HG03571 (cell line): Measurements from ENCODE around the gene RIOK1.

Experiments used
- ATAC-seq: cut with Tn5 transposase; IDR thresholded peaks from one replicate; pipeline ENCODE4 v1.9.1; 2021; ENCODE audit not compliant: unreplicated experiment

The RIOK1 gene

DNA sequence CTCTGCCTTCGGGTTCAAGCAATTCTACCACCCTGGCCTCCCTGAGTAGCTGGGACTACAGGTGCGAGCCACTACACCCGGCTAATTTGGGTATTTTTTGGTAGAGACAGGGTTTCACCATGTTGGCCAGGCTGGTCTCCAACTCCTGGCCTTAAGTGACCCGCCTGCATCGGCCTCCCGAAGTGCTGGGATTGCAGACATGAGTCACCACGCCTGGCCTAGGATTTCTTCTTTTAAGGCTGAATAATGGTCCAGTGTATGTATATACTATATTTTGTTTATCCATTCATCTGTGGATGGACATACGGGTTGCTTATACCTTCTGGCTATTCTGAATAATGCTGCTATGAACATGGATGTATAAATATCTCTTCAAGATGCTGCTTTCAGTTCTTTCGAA lies 17.1 kb downstream of the RIOK1 start:
- no peak for ATAC-seq

- ATAC-seq = no peak
These were observed 20.1 kb downstream of the RIOK1 start for GRCh38 chr6:7409740-7410139.

DNA sequence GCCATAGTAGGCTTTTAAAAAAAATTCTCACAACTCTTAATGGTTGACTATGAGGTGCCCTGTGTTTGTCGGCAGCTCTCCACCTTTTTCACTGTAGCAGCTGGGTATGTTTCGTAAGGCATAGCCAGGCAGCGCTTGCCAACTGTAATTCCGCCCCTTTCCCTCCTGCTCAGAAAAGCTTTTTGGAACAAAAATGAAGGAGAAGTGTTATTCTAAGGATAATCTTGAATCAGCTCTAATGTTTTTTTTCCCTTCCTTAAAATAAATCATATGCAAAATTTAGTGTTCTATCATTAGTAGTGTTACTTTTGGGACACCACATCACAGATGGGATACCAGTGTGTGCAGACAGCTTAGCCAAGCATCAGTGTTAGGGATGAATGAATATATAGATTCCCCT lies 21.2 kb downstream of the RIOK1 start:
- no peak for ATAC-seq

DNA sequence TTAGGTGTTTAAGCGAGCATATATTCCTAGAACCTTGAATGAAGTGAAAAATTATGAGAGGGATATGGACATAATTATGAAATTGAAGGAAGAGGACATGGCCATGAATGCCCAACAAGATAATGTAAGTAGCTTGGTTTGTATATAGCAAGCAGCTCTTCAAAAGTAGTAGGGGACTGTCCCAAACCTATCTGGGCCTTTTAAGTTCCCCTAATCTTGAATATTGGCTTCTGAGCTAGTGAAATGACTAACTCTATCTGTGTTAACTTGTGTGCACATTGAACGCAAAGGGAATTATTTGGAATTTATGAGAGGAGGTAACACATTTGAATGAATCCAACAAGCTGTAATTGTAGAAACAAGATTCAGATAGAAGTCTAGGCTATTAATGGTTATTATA lies 21.7 kb downstream of the RIOK1 start:
- no peak for ATAC-seq

GRCh38 chr6:7413151-7413823 lies 23.7 kb downstream of the RIOK1 start:
- ATAC-seq = no peak

- ATAC-seq = no peak
These were observed 25.2 kb downstream of the RIOK1 start for GRCh38 chr6:7414811-7415210.

GRCh38 chr6:7417684-7418083 lies 28.1 kb downstream of the RIOK1 start:
- no peak for ATAC-seq

- no peak for ATAC-seq
These were observed 28.8 kb downstream of the RIOK1 start for GRCh38 chr6:7418238-7418905.

DNA sequence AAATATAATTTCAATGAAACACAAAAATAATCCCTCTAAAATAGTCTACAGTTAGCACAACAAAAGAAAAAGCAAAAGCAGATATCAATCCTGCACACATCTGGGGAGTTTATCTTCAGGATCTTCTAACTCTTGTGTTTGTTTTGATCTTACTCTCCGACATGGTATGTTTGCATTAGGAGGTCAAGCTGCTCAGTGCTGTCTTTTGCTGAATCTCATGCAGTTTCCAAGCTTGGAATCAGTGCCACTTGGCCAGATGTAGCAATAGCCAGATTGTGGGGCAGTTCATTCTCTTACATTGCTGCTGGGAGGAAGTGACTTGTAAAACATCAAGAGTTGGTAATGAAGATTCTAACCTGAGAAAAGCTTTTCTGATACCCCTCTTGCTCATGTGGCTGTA lies 29.5 kb downstream of the RIOK1 start:
- ATAC-seq = no peak

GRCh38 chr6:7421066-7421465 lies 31.5 kb downstream of the RIOK1 start:
- no peak for ATAC-seq

GRCh38 chr6:7424058-7424457 lies 34.5 kb downstream of the RIOK1 start:
- ATAC-seq = no peak

- ATAC-seq = no peak
These were observed 35.6 kb downstream of the RIOK1 start for GRCh38 chr6:7424967-7425807.

DNA sequence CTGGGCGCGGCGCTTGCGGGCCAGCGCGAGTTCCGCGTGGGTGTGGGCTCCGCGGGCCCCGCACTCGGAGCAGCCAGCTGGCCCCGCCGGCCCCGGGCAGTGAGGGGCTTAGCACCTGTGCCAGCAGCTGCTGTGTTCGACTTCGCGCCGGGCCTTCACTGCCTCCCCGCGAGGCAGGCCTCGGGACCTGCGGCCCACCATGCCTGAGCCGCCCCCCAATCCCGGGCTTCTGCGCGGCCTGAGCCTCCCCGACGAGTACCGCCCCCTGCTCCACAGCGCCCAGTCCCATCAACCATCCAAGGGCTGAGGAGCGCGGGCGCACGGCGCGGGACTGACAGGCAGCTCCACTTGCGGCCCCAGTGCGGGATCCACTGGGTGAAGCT lies 36.2 kb downstream of the RIOK1 start:
- no peak for ATAC-seq

DNA sequence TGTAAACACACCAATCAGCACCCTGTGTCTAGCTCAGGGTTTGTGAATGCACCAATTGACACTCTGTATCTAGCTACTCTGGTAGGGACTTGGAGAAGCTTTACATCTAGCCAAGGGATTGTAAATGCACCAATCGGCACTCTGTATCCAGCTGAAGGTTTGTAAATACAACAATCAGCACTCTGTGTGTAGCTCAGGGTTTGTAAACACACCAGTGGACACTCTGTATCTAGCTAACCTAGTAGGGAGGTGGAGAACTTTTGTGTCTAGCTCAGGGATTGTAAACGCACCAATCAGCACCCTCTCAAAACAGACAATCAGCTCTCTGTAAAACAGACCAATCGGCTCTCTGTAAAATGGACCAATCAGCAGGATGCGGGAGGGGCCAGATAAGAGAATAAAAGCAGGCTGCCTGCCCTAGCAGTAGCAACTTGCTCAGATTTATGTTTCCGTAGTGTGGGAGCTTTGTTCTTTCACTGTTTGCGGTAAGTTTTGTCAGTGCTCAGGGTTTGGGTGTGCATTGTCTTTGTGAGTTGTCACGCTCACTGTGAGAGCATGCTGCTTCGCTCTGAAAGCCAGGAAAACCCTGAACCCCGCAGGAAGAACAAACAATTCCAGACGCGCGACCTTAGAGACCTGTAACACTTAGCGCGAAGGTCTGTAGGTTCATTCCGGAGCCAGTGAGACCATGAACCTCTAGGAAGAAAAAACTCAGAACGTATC lies 37.0 kb downstream of the RIOK1 start:
- ATAC-seq = no peak

DNA sequence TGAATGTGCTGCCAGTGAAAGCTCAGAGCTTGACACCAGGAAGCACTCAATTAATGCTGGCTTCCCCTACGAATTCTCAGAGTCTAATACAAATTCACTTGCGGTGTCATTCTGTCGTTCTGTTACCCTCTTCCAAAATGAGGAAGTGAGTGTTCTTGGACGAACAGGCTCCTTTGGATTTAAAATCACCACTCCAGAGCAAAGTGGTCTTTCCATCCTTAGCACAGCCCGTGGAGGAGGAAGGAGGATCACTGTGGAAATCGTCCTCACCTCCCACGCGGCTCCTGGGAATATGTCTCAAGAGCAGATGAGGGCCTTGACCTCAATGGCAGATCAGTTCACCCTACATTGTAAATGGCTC lies 41.7 kb downstream of the RIOK1 start:
- ATAC-seq = no peak

GRCh38 chr6:7431674-7432390 lies 42.2 kb downstream of the RIOK1 start:
- no peak for ATAC-seq

- no peak for ATAC-seq
These were observed 42.9 kb downstream of the RIOK1 start for GRCh38 chr6:7432391-7433120.

GRCh38 chr6:7433121-7433617 lies 43.6 kb downstream of the RIOK1 start:
- no peak for ATAC-seq

DNA sequence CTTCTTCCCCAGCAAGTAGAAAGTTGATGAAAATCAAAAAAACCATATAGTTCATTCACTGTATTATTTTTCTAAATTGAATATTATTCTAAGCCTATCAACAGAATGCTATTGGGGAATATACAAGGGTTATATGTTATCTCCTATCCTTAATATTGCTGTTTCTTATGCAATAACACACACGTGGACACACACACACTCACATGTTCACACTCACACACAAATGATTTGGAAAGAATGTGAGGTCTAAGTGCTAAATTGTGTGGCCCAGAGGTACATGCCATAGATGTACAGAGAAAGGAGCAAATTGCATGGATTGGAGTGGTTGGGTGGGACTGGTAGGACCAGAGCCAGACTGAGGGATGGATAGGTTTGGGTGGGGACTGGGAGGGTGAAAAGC lies 45.1 kb downstream of the RIOK1 start:
- no peak for ATAC-seq

GRCh38 chr6:7438011-7438410 lies 48.4 kb downstream of the RIOK1 start:
- no peak for ATAC-seq
